IPS DF 4.7 (cell line): ENCODE results near the gene SNRNP70.
"Not testable (repeated sequence)": the region's sequence is repeated elsewhere in the genome, so short reads cannot be mapped to it uniquely, and the experiment has no call there.

ENCODE experiments used
- DNase-seq: peaks from one replicate; pipeline ENCODE4 v3.0.0-alpha.2; 2013; ENCODE audit warnings: low spot score; ENCODE audit errors: extremely low read depth

SNRNP70 gene

DNA sequence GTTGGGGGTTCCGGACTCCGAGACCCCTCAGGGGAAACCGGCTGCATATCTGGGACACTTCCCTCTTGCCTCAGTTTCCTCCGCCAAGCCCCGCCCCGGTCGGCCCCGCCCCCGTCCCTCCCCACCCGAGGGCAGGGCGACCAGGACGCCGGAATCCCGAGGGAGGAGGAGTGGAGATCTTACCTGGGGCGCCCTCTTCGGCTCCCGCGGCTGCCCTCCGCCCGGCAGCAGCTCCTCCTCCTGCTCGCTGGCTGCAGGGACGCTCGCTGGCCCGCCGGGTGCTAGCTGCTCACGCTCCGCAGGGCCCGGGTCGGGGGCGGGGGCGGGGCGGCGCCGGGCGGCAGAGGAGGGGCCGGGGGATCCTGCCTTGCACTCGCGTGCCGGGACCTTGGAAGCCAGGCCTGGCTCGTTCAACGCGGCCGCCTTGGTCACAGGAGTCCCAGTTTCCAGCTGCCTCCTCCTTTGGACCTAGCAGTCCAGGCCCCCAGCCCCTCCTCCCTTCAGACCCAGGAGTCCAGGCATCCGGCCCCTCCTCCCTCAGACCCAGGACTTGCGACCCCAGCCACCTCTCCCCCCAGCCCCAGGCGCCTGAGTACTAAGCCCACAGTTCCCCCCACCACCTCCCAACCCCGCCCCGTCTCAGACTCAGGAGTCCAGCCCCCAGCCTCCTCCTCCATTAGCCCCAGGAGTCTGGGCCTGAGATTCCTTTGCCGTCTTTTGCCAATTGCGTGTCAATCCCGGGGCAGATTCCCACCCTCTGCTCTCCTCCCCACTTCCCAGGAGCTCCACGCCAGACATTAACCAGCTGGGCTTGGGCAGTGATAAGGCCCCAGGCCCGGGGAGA, 20.3 kb upstream of the SNRNP70 start, which contains the start of gene NTF4:
TSS of gene NTF4 (minus strand) at position 51 of the 844 bp plus-strand sequence. CDS start 2,821 bp downstream, outside the sequence.
- no peak for DNase-seq

DNA sequence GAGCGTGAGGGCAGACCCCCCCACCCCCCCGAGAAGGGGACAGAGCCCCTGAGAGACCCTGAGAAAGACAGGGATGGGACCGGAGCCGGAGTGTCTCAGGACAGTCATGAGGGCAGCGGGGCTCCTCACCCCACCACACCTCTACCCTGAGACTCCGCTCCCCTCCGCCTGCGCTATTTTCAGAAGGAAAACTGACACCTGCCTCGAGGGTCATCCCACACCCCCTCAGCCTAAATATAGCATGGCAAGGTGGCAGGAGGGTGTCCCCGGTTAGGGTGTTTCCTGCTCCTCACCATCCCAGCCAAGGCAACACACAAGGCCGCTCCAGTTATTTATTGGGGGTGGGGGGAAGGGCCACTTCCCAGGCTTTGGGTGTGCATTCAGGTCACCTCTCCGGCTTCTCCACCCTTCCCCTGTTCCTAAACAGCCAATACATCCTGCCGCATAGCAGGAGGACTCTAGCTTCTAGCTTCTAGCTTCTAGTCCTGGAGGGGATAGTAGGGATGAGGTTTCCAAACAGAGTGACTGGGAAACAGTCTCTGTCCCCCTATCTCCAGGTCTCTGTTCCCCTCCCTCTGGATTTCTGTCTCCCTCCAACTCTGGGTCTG, 19.2 kb upstream of the SNRNP70 start:
- no peak for DNase-seq

DNA sequence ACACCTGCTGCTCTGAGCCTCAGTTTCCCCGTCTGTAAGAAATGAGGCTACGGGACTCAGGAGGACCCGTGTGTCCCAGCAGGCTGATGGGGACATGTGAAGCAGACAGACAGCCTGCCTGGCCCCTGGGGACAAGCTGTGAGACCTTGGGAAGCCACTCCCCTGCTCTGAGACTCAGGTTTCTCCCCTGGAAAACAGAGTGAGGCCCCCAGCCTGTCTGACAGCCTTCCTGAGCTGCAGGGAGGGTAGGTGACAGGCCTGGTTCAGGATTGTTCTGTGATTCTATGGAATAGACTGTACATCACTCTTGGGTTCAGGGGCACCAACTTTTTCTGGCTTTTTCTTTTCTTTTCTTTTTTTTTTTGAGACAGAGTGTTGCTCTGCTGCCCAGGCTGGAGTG, 17.7 kb upstream of the SNRNP70 start:
- DNase-seq: no peak

DNA sequence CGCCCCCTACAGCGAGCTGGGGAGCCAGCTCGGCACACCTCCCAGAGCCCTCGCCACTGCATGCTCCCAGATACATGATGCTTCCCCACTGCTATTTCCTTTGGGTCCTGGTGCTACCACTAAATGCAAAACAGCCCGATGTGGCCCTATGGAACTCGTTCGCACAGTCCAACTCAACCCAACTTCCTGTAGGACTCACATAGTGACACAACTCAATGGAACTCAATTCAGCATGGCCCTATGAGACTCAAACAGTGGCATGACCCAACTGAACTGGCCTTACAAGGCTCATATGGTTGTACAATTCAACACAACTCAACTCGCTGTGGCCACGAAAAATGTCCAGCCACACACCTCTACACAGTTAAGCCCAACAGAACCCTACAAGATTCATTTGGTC, 16.2 kb upstream of the SNRNP70 start:
- no peak for DNase-seq

DNA sequence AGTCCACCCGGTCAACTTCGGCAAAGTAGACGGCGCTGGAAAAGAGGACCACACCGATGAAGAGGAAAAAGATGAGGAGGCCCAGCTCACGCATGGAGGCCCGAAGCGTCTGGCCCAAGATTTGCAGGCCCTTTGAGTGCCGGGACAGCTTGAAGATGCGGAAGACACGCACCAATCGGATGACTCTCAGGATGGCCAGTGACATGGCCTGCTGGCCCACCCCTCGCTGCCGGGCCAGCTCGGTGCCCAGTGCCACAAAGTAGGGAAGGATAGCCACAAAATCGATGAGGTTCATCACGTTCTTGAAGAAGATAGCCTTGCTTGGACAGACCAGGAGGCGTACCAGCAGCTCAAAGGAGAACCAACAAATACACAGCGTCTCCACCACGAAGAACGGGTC, 14.8 kb upstream of the SNRNP70 start:
- no peak for DNase-seq

DNA sequence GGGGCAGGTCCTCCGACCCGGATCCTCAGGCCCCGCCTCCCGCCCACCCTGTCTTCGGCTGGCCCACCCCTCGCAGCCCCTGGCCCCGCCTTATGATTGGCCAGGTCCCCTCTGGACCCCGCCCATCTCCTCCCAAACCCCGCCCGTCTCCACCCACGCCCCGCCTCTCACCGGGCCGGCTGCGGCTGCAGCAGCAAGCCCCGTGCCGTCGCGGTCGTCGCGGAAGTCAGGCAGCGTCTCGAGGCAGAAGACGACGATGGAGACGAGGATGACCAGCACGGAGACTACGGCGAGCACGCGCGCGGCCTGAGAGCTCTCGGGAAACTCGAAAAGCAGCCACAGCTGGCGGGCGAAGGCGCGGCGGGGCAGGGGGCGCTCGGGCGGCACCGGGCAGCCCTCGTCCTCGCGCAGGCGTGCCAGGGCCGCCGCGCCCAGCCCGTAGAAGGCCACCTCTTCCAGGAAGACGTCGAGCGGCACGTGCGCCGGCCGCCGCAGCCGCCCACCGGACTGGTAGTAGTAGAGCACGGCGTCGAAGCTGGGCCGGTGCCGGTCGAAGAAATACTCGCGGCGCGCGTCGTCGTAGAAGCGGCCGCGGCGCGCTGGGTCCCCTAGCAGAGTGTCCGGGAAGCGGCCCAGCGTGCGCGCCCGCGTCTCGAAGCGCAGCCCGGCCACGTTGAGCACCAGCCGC, 13.2 kb upstream of the SNRNP70 start:
- DNase-seq: no peak

DNA sequence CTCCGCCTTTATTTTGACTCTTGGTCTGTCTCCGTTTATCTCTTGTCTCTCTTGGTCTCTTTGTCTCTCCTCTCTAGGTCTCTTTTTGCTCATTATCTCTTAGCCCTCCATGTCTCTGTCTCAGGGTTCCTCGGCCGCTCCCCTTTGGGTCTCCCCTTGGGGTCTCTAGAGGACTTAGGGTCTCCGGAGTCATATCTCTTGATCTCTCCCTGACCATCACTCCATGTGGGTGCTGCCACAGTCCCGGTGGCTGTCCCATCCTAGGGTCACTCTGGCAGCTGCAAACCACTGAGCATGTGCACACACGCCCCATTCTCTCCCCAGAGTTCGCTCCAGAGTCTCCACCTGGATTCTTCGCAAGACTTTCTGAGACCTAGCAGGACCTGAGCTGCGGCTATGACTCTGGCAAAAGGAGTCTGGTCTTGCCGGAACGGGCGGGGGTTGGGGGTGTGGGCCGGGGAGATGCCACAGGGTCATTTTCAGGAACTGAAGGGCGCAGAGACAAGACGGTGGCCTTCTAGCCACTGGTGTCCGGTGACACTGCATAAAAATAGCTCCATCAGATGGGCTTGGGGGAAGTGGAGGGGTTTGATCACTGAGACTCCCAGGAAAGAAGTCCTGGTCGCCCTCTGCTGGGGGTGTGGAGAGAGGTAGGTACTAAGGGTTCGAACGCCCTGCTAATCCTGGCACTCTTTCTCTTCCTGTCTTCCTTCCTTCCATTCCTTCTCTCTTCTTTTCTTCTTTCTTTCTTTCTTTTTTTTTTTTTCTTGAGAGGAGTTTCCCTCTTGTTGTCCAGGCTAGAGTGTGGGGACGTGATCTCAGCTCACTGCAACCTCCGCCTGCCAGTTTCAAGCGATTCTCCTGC, 11.5 kb upstream of the SNRNP70 start:
- no peak for DNase-seq

DNA sequence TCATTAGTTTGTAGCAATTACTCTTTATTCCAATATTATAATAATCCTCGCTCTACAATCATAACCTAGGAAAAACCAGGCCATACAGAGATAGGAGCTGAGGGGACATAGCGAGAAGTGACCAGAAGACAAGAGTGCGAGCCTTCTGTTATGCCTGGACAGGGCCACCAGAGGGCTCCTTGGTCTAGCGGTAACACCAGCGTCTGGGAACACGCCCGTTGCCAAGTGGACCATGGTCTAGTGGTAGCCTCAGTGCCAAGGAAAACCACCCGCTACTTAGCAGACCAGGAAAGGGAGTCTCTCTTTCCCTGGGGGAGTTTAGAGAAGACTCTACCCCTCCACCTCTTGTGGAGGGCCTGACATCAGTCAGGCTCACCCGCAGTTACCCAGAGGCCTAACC, 10.4 kb upstream of the SNRNP70 start:
- DNase-seq: not testable (repeated sequence)

DNA sequence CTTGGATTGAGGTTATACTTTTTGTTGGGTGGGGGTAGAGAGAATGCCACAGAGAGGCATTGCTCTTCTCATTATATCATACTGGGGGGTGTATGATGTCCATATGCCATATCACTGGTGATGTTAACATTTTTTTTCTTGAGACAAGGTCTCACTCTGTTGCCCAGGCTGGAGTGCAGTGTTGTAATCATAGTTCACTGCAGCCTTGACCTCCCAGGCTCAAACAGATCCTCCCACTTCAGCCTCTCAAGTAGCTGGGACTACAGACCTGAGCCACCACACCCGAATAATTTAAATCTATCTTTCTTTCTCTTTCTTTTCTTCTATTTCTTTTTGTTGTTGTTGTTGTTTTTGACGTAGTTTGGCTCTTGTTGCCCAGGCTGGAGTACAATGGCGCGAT, 4.9 kb upstream of the SNRNP70 start:
- no peak for DNase-seq

DNA sequence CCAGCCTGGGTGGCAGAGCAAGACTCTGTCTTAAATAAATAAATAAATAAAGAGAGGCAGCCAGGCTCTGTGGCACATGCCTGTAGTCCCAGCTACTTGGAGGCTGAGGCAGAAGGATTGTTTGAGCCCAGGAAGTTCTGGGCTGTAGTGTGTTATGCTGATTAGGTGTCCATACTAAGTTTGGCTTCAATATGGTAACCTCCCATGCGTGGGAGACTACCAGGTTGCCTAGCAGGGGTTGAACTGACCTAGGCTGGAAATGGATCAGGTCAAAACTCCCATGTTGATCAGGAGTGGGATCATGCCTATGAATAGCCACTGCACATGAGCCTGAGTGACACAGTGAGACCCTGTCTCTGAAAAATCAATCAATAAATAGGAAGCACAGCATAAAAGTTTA, 4.0 kb upstream of the SNRNP70 start:
- DNase-seq: no peak

DNA sequence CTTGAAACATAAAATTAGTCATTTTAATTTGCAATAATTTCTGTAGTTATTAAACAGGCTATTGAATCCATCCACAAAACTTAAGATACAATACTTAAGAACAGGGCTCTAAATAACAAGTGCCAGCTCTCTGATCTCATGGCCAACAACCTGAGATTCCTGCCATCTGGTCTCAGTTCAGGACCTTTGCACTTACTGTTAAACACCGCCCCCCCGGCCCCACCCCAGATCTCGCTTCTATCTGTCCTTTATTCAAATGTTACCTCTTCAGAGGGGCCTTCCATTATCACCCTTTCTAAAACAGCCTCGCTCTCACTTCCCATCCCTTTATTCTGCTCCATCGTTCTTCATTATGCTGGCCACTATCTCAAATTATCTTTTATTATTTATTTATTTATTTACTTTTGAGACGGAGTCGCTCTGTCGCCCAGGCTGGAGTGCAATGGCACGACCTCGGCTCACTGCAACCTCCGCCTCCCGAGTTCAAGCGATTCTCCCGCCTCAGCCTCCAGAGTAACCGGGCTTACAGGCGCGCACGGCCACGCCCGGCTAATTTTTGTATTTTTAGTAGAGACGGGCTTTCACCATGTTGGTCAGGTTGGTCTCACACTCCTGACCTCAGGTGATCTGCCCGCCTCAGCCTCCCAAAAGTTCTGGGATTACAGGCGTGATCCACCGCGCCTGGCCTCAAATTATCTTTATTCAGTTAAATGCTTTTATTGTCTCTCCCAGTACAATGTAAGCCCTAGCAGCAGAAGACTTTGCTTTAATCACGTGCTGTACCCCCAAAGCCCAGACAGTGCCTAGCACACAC, 838 bp upstream of the SNRNP70 start:
- no peak for DNase-seq

DNA sequence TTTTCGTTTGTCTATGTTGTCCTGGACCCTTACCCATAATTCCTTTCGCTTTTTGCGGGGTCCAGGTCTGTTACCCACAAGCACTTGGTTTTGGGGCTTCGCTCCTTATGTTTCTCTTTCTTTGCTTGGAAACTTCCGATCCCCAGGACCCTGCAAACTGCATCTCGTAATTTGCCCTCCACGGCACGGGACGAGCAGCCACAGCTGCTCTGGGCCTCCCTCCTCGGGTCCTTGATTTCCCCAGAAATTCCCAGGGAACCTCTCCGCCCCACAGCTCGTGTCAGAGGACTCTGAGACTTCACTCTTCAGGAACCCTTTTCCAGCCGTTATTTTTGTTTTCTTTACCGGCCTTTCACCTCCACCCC, 599 bp downstream of the SNRNP70 start:
- DNase-seq: no peak

DNA sequence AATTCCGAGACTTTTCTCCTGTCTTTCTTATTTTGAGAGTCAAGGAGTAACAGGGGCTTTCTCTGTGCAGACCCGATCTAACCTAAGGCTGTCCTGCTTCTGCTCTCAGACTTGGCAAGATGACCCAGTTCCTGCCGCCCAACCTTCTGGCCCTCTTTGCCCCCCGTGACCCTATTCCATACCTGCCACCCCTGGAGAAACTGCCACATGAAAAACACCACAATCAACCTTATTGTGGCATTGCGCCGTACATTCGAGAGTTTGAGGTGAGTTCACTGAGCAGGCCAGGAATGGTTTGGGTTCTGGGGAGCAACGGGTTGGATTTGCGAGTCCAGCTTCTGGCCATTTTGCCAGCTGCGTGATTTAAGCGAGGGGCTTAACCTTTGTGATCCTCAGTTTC, 1.0 kb downstream of the SNRNP70 start:
- DNase-seq: no peak

DNA sequence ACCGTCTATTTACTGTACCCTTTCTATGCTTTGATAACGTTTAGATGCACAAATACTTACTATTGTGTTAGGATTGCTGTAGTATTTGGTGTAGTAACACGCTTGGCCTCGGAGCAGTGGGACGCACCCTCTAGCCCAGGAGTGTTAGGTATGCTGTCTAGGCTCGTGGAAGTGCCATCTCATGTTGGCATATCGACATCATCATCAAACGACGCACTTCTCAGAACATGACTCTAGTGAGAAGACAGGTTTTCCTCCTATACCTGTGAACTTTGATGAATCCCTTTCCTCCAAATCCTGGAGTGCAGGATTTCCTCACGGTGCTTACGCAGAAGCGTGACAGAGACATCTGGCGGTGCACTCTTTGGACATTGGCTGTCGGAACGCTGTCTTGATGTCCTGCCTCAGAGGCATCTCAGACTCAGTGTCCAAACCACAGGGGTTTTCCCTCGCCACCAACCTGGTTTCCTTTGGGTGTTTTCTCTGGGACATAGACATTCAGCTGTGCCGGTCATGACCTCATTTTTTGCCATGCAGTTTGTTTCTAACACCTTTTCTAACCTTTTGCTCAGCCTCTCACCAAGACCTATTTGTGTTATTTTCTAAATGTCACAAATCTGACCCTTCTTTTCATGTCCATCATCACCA, 6.3 kb downstream of the SNRNP70 start:
- no peak for DNase-seq

DNA sequence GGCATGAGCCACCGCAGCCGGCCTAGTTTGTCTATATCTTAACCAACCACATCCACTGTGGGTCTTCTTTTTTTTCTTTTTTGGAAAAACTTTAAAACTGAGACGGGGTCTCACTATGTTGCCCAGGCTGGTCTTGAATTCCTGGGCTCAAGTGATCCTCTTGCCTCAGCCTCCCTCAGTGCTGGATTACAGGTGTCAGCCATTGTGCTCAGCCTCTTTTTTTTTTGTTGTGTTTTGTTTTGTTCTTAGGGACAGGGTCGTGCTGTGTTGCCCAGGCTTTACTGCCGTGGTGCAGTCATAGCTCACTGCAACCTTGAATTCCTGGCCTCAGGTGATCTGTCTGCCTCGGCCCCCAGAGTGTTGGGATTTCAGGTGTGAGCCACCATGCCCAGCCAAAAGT, 7.4 kb downstream of the SNRNP70 start:
- no peak for DNase-seq

DNA sequence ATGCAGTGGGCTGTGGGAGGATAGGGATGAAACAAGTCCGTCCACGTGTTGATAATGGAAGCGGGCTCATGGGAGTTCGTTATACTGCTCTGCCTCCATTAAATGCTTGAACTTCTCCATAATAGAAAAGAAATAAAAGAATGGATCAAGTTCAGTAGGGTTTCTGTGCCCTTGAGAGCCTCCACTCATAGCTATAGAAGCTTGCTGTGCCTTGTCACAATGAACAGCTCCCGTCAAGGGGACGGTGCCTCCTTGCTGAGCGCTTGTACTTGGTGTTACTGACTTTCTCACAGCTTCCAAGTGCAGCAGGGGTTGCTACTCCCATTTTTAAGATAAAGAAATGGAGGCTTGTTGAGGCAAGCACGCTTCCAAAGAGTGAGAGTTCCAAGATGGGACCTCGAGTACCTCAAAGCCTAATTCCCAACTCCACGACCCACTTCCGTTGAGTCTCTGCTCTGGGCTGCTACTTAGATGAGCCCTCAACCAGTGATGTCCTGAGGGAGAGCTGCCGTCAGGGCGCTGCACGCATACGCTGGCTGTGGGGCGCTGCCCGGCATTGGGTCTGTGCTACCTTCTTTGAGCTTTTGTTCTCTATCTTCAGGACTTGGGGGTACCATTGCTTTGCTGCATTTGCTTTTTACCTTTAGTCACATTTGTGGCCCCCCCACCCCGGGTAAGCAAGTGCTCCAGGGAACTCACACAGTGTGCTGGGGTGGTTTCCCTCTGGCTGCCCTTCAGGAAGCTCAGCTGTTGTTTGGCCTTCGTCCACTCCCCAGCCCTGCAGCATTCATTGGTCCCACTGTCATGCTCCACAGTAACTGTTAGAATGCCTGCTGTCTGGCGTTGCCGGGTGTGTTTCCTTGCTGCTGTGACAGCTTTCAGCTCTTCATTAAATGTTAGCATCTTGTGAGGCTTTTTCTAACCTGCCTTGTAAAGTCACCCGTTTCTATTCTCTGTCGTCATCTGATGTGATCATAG, 9.5 kb downstream of the SNRNP70 start:
- DNase-seq: no peak

DNA sequence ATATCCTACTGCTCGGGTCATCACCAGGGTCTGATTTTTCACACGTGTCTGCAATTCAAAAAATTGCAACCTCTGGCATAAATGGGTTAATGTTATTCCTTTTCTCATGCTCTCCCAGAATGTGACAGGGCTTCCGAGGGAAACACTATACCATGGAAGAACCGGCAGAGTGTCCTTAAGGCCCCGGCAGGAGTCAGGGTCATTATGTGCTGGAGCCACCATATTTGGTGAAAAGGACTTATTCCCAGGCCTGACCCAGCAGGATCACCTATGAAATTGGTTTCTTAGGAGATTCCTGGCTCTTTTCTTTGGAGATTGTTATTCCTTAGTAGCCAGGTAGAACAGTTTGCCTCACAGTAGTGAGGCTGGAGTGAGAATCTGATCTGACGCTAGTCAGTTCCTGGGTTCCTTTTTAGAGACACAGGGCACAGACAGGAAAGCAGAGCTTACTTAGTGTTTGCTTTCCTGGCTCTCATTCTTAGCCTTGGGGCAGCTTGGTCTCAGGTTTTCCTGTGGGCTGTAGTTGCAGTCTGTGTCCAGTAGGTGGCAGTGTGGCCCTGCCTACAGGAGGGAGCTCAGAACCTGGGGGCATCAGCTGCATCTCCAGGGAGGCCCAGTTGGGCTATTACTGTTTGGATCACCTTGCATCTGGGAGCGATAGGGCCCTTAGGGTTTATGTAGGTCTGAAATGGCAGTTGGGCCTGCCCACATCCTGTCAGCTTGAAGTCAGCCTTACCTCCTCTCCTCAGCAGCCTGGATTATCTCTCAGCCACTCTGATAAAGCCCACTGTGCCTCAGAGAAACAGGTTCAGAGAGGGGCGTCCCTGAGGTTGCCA, 12.4 kb downstream of the SNRNP70 start:
- DNase-seq: no peak

DNA sequence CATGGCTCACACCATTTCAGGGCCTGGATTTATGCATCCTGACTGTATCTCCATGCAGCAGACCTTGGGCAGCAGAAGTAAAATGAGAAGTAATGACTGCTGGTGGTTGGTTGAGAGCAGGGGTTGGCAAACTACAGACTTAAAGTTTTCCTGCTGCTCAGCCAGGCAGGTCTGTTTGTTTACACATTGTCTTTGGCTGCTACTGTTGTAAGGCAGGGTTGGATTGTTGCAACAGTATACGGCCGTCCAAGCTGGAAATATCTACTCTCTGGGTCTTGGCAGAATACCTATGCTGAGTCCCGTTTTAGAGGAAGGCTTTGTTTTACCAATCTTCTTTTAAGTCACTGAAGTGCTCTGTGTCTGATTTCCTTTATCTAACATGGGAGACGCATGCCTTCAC, 13.5 kb downstream of the SNRNP70 start:
- DNase-seq: no peak
